Spinal cord (tissue), 10 donors: ENCODE measurements around the gene KARS1. TPM values are rescaled to one million over a fixed set of nuclear protein-coding genes. Genes with fewer than 3 reads are reported as not detected.
A peak's percentile ranks its signal among the peaks of the same experiment; 100 is the strongest.

Experiments
- DNase-seq, 6 donors: peaks; one replicate each; pipeline versions ENCODE4 v3.0.0 to v3.0.0-alpha.2; 2013 to 2015; ENCODE audit warnings: low spot score in 6 of 6, low read depth in 4 of 6
- H3K27ac ChIP-seq: one replicate; pipeline ENCODE4 v1.5.1; 2013; ENCODE audit warnings: low read depth, low read length, control low read depth
- H3K27me3 ChIP-seq: one replicate; pipeline ENCODE4 v1.6.1; 2013; ENCODE audit warnings: low read length; ENCODE audit not compliant: control insufficient read depth, insufficient read depth
- H3K36me3 ChIP-seq: one replicate; pipeline ENCODE4 v1.6.1; 2013; ENCODE audit warnings: low read length; ENCODE audit not compliant: control insufficient read depth, insufficient read depth
- H3K4me1 ChIP-seq: one replicate; pipeline ENCODE4 v1.6.1; 2013; ENCODE audit warnings: low read length; ENCODE audit not compliant: control insufficient read depth, insufficient read depth
- H3K4me3 ChIP-seq: one replicate; pipeline ENCODE4 v1.5.1; 2013; ENCODE audit warnings: low read depth, low read length, control low read depth
- H3K9me3 ChIP-seq: one replicate; pipeline ENCODE4 v1.6.1; 2013; ENCODE audit warnings: low read length; ENCODE audit not compliant: control insufficient read depth, insufficient read depth
- WGBS: methylation state at CpG from one replicate; pipeline ENCODE4 v1.1.5; 2013; ENCODE audit warnings: missing lambda C conversion rate; ENCODE audit not compliant: insufficient coverage; 5-methylcytosine and 5-hydroxymethylcytosine counted together
- long read RNA-seq, 4 donors: transcript quantifications; one replicate each; lab custom pipeline, GENCODE V29; 2026
- polyA plus RNA-seq, 2 donors: library from polyadenylated mRNA; unstranded; fragments of 120-200 nt; gene quantifications; one replicate each; pipeline ENCODE4 v1.2.1, GENCODE V29; 2013; ENCODE audit not compliant: insufficient read length in 2 of 2
- total RNA-seq, 2 donors: library from RNA; depleted of rRNA in 1 of 2; stranded (reverse); fragments of 120-200 nt in 1 of 2; fragments of >200 nt in 1 of 2; gene quantifications; one replicate each; pipeline versions ENCODE4 v1.2.3 to v1.2.4, GENCODE V29; 2013 to 2014
- donor health status: healthy.

The KARS1 gene
- 100 to 1,000 TPM in 1 of 2 donors, 10 to 100 TPM in 1; 82.8 to 112 TPM for total RNA-seq
- polyA plus RNA-seq: 100 to 1,000 TPM in 1 of 2 donors, 10 to 100 TPM in 1; 98.8 to 107 TPM
- long read RNA-seq, donor 1, transcript KARS-211 (2 exons, 589 nt): minor isoform, 9 of 483 reads
- long read RNA-seq, donor 1, transcript KARS-202 (15 exons, 2,421 nt): minor isoform, 9 of 483 reads
- long read RNA-seq, donor 1, transcript KARS-201 (14 exons, 2,005 nt): major isoform, 10 of 483 reads
- long read RNA-seq, donor 1, partial matches to known transcripts: 42 of 483 reads
- long read RNA-seq, donor 1, other reads (novel, unspliced or antisense): 412 of 483 reads
- long read RNA-seq, donor 2, transcript KARS-201 (14 exons, 2,005 nt): major isoform, 12 of 21 reads
- long read RNA-seq, donor 2, partial matches to known transcripts: 0 of 21 reads
- long read RNA-seq, donor 2, other reads (novel, unspliced or antisense): 0 of 21 reads
- long read RNA-seq, donor 3, transcript KARS-201 (14 exons, 2,005 nt): major isoform, 10 of 216 reads
- long read RNA-seq, donor 3, partial matches to known transcripts: 41 of 216 reads
- long read RNA-seq, donor 3, other reads (novel, unspliced or antisense): 162 of 216 reads
- long read RNA-seq, donor 4, transcript KARS-201 (14 exons, 2,005 nt): major isoform, 22 of 39 reads
- long read RNA-seq, donor 4, transcript KARS-211 (2 exons, 589 nt): minor isoform, 8 of 39 reads
- long read RNA-seq, donor 4, partial matches to known transcripts: 7 of 39 reads
- long read RNA-seq, donor 4, other reads (novel, unspliced or antisense): 0 of 39 reads

GRCh38 chr16:75647492-75648264 lies at the start of gene KARS1, which contains the start of gene TERF2IP:
TSS of gene KARS1 (minus strand) at chr16:75647665. CDS start at chr16:75647639, 26 bp downstream.
TSS of gene TERF2IP (plus strand) at chr16:75647773. CDS start at chr16:75647883, 110 bp downstream.
- Histone ChIP-seq H3K27me3 (no peaks in the 10 kb centered on the region), H3K9me3 (no peaks in the 10 kb centered on the region), H3K4me1 (peaks cover 19% of the 10 kb centered on the region), H3K4me3 (peak within 1 kb of the TSS; percentile 97), H3K36me3 (peaks cover 15% of the 10 kb centered on the region), H3K27ac (peak within 1 kb of the TSS; percentile 99)
- under 1% methylated on average over 76 of the region's 76 CpGs for WGBS
- DNase-seq: peak; percentile 80 to 98 (median 88)

- WGBS: 81% methylated on average over 3 of the region's 6 CpGs
- no peaks in the 10 kb centered on the region for H3K4me1 ChIP-seq
- H3K36me3 ChIP-seq: no peaks in the 10 kb centered on the region
Observed at GRCh38 chr16:75695708-75696107, 48.2 kb upstream of the KARS1 start.

GRCh38 chr16:75687361-75687760 lies 39.9 kb upstream of the KARS1 start:
- no peaks in the 10 kb centered on the region for H3K9me3 ChIP-seq
- no peaks in the 10 kb centered on the region for H3K27me3 ChIP-seq
- no peak for DNase-seq
- no peak overlapping the region for H3K27ac ChIP-seq
- H3K4me1 ChIP-seq: no peaks in the 10 kb centered on the region
- no peak overlapping the region for H3K4me3 ChIP-seq
- no peaks in the 10 kb centered on the region for H3K36me3 ChIP-seq

More at GRCh38 chr16:75695708-75696107, 48.2 kb upstream of the KARS1 start:
- Histone ChIP-seq H3K27me3 (no peaks in the 10 kb centered on the region), H3K4me3 (no peak overlapping the region), H3K27ac (no peak overlapping the region), H3K9me3 (no peaks in the 10 kb centered on the region)
- peak in 1 of 6 donors; percentile 1 for DNase-seq

- no peak for DNase-seq
- H3K36me3 ChIP-seq: no peaks in the 10 kb centered on the region
- no peaks in the 10 kb centered on the region for H3K27me3 ChIP-seq
- H3K4me1 ChIP-seq: no peaks in the 10 kb centered on the region
- no peak overlapping the region for H3K4me3 ChIP-seq
- WGBS: 86% methylated on average over 14 of the region's 14 CpGs
- H3K9me3 ChIP-seq: no peaks in the 10 kb centered on the region
- no peak overlapping the region for H3K27ac ChIP-seq
Observed at GRCh38 chr16:75682308-75682707, 34.8 kb upstream of the KARS1 start.

GRCh38 chr16:75679366-75679765 lies 31.9 kb upstream of the KARS1 start:
- WGBS: 88% methylated on average over 3 of the region's 5 CpGs
- no peak for DNase-seq
- Histone ChIP-seq H3K36me3 (no peaks in the 10 kb centered on the region), H3K9me3 (no peaks in the 10 kb centered on the region), H3K27me3 (no peaks in the 10 kb centered on the region), H3K27ac (no peak overlapping the region), H3K4me1 (no peaks in the 10 kb centered on the region), H3K4me3 (no peak overlapping the region)

GRCh38 chr16:75676909-75677308 lies 29.4 kb upstream of the KARS1 start, which contains the start of gene CPHXL2:
TSS of gene CPHXL2 (minus strand) at chr16:75677009. CDS start at chr16:75676999, 10 bp downstream.
- WGBS: 80% methylated on average over 2 of the region's 4 CpGs
- Histone ChIP-seq H3K9me3 (no peaks in the 10 kb centered on the region), H3K27ac (no peak within 1 kb of the TSS), H3K36me3 (no peaks in the 10 kb centered on the region), H3K4me3 (no peak within 1 kb of the TSS), H3K4me1 (no peaks in the 10 kb centered on the region), H3K27me3 (no peaks in the 10 kb centered on the region)
- DNase-seq: no peak

GRCh38 chr16:75667503-75667902 lies 20.0 kb upstream of the KARS1 start:
- Histone ChIP-seq H3K4me1 (no peaks in the 10 kb centered on the region), H3K4me3 (no peak overlapping the region), H3K9me3 (no peaks in the 10 kb centered on the region), H3K36me3 (no peaks in the 10 kb centered on the region), H3K27me3 (no peaks in the 10 kb centered on the region), H3K27ac (no peak overlapping the region)
- no peak for DNase-seq

- Histone ChIP-seq H3K27me3 (no peaks in the 10 kb centered on the region), H3K4me3 (no peak overlapping the region), H3K36me3 (peaks cover 18% of the 10 kb centered on the region), H3K27ac (no peak overlapping the region), H3K4me1 (no peaks in the 10 kb centered on the region), H3K9me3 (no peaks in the 10 kb centered on the region)
- DNase-seq: peak in 1 of 6 donors; percentile 22
- WGBS: 100% methylated on average over 1 of the region's 4 CpGs
Observed at GRCh38 chr16:75660726-75661302, 13.3 kb upstream of the KARS1 start.

- DNase-seq: no peak
- Histone ChIP-seq H3K27me3 (no peaks in the 10 kb centered on the region), H3K4me1 (no peaks in the 10 kb centered on the region), H3K4me3 (no peak overlapping the region), H3K9me3 (no peaks in the 10 kb centered on the region), H3K36me3 (peaks cover 23% of the 10 kb centered on the region), H3K27ac (no peak overlapping the region)
- 76% methylated on average over 6 of the region's 6 CpGs for WGBS
Observed at GRCh38 chr16:75660321-75660720, 12.9 kb upstream of the KARS1 start.
